H1 (cell line): Measurements from ENCODE around the gene TMEM209. TPM values are rescaled to one million over a fixed set of nuclear protein-coding genes. Genes with fewer than 3 reads are reported as not detected.

ENCODE experiments used
- CTCF ChIA-PET: fragments of 300-600 bp; sonication (Branson Sonifier 250); formaldehyde crosslinking; loops from one replicate; lab custom pipeline; 2021; ENCODE audit not compliant: partially characterized antibody; lab: Charles Lee
- POLR2A ChIA-PET: fragments of 300-600 bp; sonication (Branson Sonifier 250); formaldehyde crosslinking; loops from one replicate; lab custom pipeline; 2021; ENCODE audit warnings: inconsistent platforms; ENCODE audit not compliant: partially characterized antibody; lab: Charles Lee
- DNase-seq, 2 experiments: peaks; one replicate each; pipeline versions ENCODE4 v3.0.0 to v3.0.0-alpha.2; 2010 to 2022; ENCODE audit warnings: low spot score in 2 of 2, low read depth in 1 of 2, mixed read lengths in 1 of 2
- FAIRE-seq: peaks from 2 replicates; lab custom pipeline; 2011; peaks lifted over from hg19 to GRCh38; lab: Jason Lieb, UNC
- H2AFZ ChIP-seq: 2 replicates; pipeline ENCODE4 v1.8.1; 2012; ENCODE audit warnings: low read length, inconsistent platforms
- H2AK5ac ChIP-seq: 2 replicates; pipeline ENCODE4 v1.6.1; 2013; ENCODE audit warnings: low read depth, low read length
- H2BK120ac ChIP-seq: replicated peaks from 2 replicates; pipeline ENCODE3; 2013; ENCODE audit warnings: low read depth, low read length, inconsistent platforms
- H2BK12ac ChIP-seq: 2 replicates; pipeline ENCODE4 v1.6.1; 2013; ENCODE audit warnings: low read depth, low read length
- H2BK15ac ChIP-seq: 2 replicates; pipeline ENCODE4 v1.6.1; 2013; ENCODE audit warnings: low read length
- H2BK20ac ChIP-seq: 2 replicates; pipeline ENCODE4 v1.6.1; 2013; ENCODE audit warnings: low read length
- H2BK5ac ChIP-seq: 2 replicates; pipeline ENCODE4 v1.6.1; 2013; ENCODE audit warnings: low read depth, low read length
- H3K14ac ChIP-seq: 2 replicates; pipeline ENCODE4 v1.6.1; 2013; ENCODE audit warnings: inconsistent platforms; ENCODE audit not compliant: insufficient read length
- H3K18ac ChIP-seq: 2 replicates; pipeline ENCODE4 v1.6.1; 2013; ENCODE audit warnings: low read length; ENCODE audit errors: extremely low read depth
- H3K23ac ChIP-seq: 2 replicates; pipeline ENCODE4 v1.6.1; 2013; ENCODE audit warnings: inconsistent platforms; ENCODE audit not compliant: insufficient read length
- H3K23me2 ChIP-seq: 2 replicates; pipeline ENCODE4 v1.6.1; 2013; ENCODE audit warnings: low read depth, low read length
- H3K27ac ChIP-seq: 2 replicates; pipeline ENCODE4 v1.6.1; 2011; ENCODE audit warnings: low read depth, low read length, inconsistent platforms
- H3K27me3 ChIP-seq, 4 experiments: replicated peaks in 1 of 4; 1 replicate in 1 of 4; 2 replicates in 3 of 4; pipeline versions ENCODE4 v1.6.1 to v1.8.1; 2011 to 2013; ENCODE audit warnings: low read length in 3 of 4, mild to moderate bottlenecking in 3 of 4, inconsistent platforms in 2 of 4, mixed read lengths in 2 of 4, moderate library complexity in 1 of 4; ENCODE audit not compliant: control insufficient read depth in 3 of 4, insufficient read depth in 3 of 4; ENCODE audit errors: extremely low read depth in 1 of 4
- H3K36me3 ChIP-seq, 4 experiments: 2 replicates each; pipeline versions ENCODE4 v1.6.1 to v1.8.1; 2011 to 2013; ENCODE audit warnings: mild to moderate bottlenecking in 4 of 4, low read length in 3 of 4, moderate library complexity in 2 of 4, control low read depth in 1 of 4, inconsistent platforms in 1 of 4; ENCODE audit not compliant: insufficient read depth in 4 of 4, control insufficient read depth in 2 of 4
- H3K4ac ChIP-seq: replicated peaks from 2 replicates; pipeline ENCODE3; 2013; ENCODE audit warnings: low read length, low read depth, mixed read lengths, inconsistent platforms; ENCODE audit not compliant: insufficient read length
- H3K4me1 ChIP-seq, 4 experiments: replicated peaks in 1 of 4; 1 replicate in 1 of 4; 2 replicates in 3 of 4; pipeline versions ENCODE4 v1.6.1 to v1.8.1; 2011 to 2013; ENCODE audit warnings: low read length in 3 of 4, inconsistent platforms in 2 of 4, mixed read lengths in 1 of 4; ENCODE audit not compliant: insufficient read depth in 4 of 4, control insufficient read depth in 3 of 4
- H3K4me2 ChIP-seq, 2 experiments: 2 replicates each; pipeline versions ENCODE4 v1.6.1 to v1.8.1; 2011 to 2013; ENCODE audit warnings: low read depth in 2 of 2, low read length in 2 of 2, control low read depth in 1 of 2, inconsistent platforms in 1 of 2, mild to moderate bottlenecking in 1 of 2; ENCODE audit not compliant: insufficient read depth in 1 of 2
- H3K4me3 ChIP-seq, 4 experiments: fragments of 200-600, 300-600 bp in 1 of 4; sonication (generic), shearing (Covaris generic), sonication (Bioruptor Twin) in 1 of 4; 2 replicates each; pipeline versions ENCODE4 v1.5.1 to v1.8.1; 2011 to 2016; ENCODE audit warnings: low read length in 4 of 4, low read depth in 3 of 4, control low read depth in 2 of 4, inconsistent platforms in 2 of 4, mild to moderate bottlenecking in 2 of 4, mixed read lengths in 1 of 4, moderate library complexity in 1 of 4; ENCODE audit not compliant: insufficient read depth in 2 of 4; ENCODE audit errors: extremely low read depth in 1 of 4
- H3K56ac ChIP-seq: replicated peaks from 2 replicates; pipeline ENCODE3; 2013; ENCODE audit warnings: low read depth, mild to moderate bottlenecking, mixed read lengths, low read length, inconsistent platforms; ENCODE audit not compliant: insufficient read length
- H3K79me1 ChIP-seq: 2 replicates; pipeline ENCODE4 v1.6.1; 2013; ENCODE audit warnings: low read depth, low read length, control low read depth
- H3K79me2 ChIP-seq, 2 experiments: 2 replicates each; pipeline versions ENCODE4 v1.6.1 to v1.8.1; 2012 to 2013; ENCODE audit warnings: low read length in 2 of 2, mild to moderate bottlenecking in 2 of 2, inconsistent platforms in 1 of 2; ENCODE audit not compliant: insufficient read depth in 2 of 2, control insufficient read depth in 1 of 2
- H3K9ac ChIP-seq, 4 experiments: replicated peaks in 1 of 4; 1 replicate in 1 of 4; 2 replicates in 3 of 4; pipeline versions ENCODE4 v1.6.1 to v1.8.1; 2011 to 2013; ENCODE audit warnings: low read depth in 3 of 4, low read length in 3 of 4, control low read depth in 2 of 4, mild to moderate bottlenecking in 2 of 4, moderate library complexity in 2 of 4, inconsistent platforms in 1 of 4; ENCODE audit errors: extremely low read depth in 1 of 4
- H3K9me3 ChIP-seq, 2 experiments: 2 replicates each; pipeline versions ENCODE4 v1.6.1 to v1.8.1; 2012 to 2013; ENCODE audit warnings: mild to moderate bottlenecking in 2 of 2, moderate library complexity in 2 of 2, control low read depth in 1 of 2, inconsistent platforms in 1 of 2, low read depth in 1 of 2, low read length in 1 of 2, mixed read lengths in 1 of 2; ENCODE audit not compliant: insufficient read depth in 2 of 2
- H4K20me1 ChIP-seq, 2 experiments: replicated peaks in 1 of 2; 2 replicates each; pipeline versions ENCODE3 to v1.8.1; 2011 to 2013; ENCODE audit warnings: inconsistent platforms in 2 of 2, low read length in 2 of 2, mild to moderate bottlenecking in 1 of 2; ENCODE audit not compliant: insufficient read depth in 2 of 2, control insufficient read depth in 1 of 2
- H4K5ac ChIP-seq: 2 replicates; pipeline ENCODE4 v1.6.1; 2013; ENCODE audit warnings: low read length, low read depth, mixed read lengths, inconsistent platforms; ENCODE audit not compliant: insufficient read length
- H4K8ac ChIP-seq: 2 replicates; pipeline ENCODE4 v1.8.0; 2013; ENCODE audit warnings: mild to moderate bottlenecking, moderate library complexity, low read length, inconsistent platforms; ENCODE audit not compliant: insufficient read depth; ENCODE audit errors: extremely low read depth
- H4K91ac ChIP-seq: replicated peaks from 2 replicates; pipeline ENCODE3; 2013; ENCODE audit warnings: low read length, mixed read lengths, inconsistent platforms; ENCODE audit not compliant: insufficient read length
- ATF3 ChIP-seq: IDR thresholded peaks from 2 replicates; pipeline ENCODE4 v1.6.1; 2011; ENCODE audit warnings: low read depth, mild to moderate bottlenecking, low read length; ENCODE audit not compliant: insufficient read depth
- CREB1 ChIP-seq: IDR thresholded peaks from 2 replicates; pipeline ENCODE4 v1.6.1; 2012; ENCODE audit warnings: inconsistent platforms
- EP300 ChIP-seq, 2 experiments: IDR thresholded peaks; 1 replicate in 1 of 2; 2 replicates in 1 of 2; pipeline ENCODE4 v1.6.1; 2011 to 2012; ENCODE audit warnings: low read depth in 2 of 2, low read length in 2 of 2, mild to moderate bottlenecking in 2 of 2, borderline replicate concordance in 1 of 2, inconsistent platforms in 1 of 2, moderate library complexity in 1 of 2
- PHF8 ChIP-seq: fragments of 200-600 bp; sonication (generic); conservative IDR thresholded peaks from 2 replicates; pipeline ENCODE4 v1.7.1; 2012; ENCODE audit warnings: low read depth, mild to moderate bottlenecking, inconsistent platforms, low read length, moderate library complexity
- RAD21 ChIP-seq, 2 experiments: IDR thresholded peaks in 1 of 2; conservative IDR thresholded peaks in 1 of 2; 2 replicates each; pipeline ENCODE4 v1.6.1; 2011; ENCODE audit warnings: low read depth in 2 of 2, low read length in 2 of 2, improper control_type of control experiment in 1 of 2, inconsistent platforms in 1 of 2, mild to moderate bottlenecking in 1 of 2, moderate library complexity in 1 of 2
- RNF2 ChIP-seq: fragments of 200-900, 300-1000 bp; sonication (generic); IDR thresholded peaks from 2 replicates; pipeline ENCODE4 v1.7.1; 2016; ENCODE audit warnings: borderline replicate concordance, low read depth, mild to moderate bottlenecking, antibody characterized with exemption, low read length; ENCODE audit not compliant: poor library complexity, severe bottlenecking; ENCODE audit errors: missing control alignments
- WGBS, 2 experiments: shearing (Covaris generic) in 1 of 2; methylation state at CpG; one replicate each; pipeline versions ENCODE4 v1.1.6 to v1.1.7; 2013 to 2015; ENCODE audit warnings: low lambda C conversion rate in 2 of 2, mixed read lengths in 2 of 2, inconsistent platforms in 1 of 2, low coverage in 1 of 2, missing lambda C conversion rate in 1 of 2; ENCODE audit not compliant: insufficient replicate concordance in 2 of 2, insufficient coverage in 1 of 2, insufficient read length in 1 of 2; ENCODE audit errors: extremely low coverage in 1 of 2, missing lambda C conversion rate in 1 of 2; 5-methylcytosine and 5-hydroxymethylcytosine counted together
- polyA plus RNA-seq, 7 experiments: library from polyadenylated mRNA; depleted of rRNA in 3 of 7; stranded (reverse) in 5 of 7; unstranded in 2 of 7; fragments of >200 nt in 5 of 7; fragments of 200-250 nt in 2 of 7; gene quantifications; 1 replicate in 5 of 7; 2 replicates in 1 of 7; 4 replicates in 1 of 7; pipeline versions ENCODE4 v1.2.1 to v1.2.3, GENCODE V29; 2011 to 2013; ENCODE audit warnings: missing spikeins in 2 of 7, mixed read lengths in 2 of 7
- total RNA-seq: library from RNA; stranded (reverse); fragmentation: NEBNext Ultra II Directional; extraction: Animal tissue kit (Norgen Biotek cat#: 25700); gene quantifications from 2 replicates; pipeline ENCODE4 v1.2.1, GENCODE V29; 2021

Gene TMEM209
- total and polyA plus RNA-seq, 2 of the 8 experiments (the other 6 are each of a cell fraction or from before 2014, with no cell fraction given), result 28.5 to 30.5 TPM

- 92% methylated on average over 7 of the region's 7 CpGs; no CpG with 5 or more reads in 1 of the 2 experiments for WGBS, 2 experiments
- CTCF ChIA-PET, result interaction anchor here (0.7 to 1.4 kb wide), 4 partner anchors 12 to 1425 kb away, joined by 3 to 5 read pairs (median 4); no protein-coding TSS in a partner anchor
- 0 out of 2 replicates have a peak overlapping the region, but pooled peaks have one; percentile 29 for H2AFZ ChIP-seq
Measured at GRCh38 chr7:130228840-130229502, 23.8 kb upstream of the TMEM209 start.

More at GRCh38 chr7:130228840-130229502, 23.8 kb upstream of the TMEM209 start:
- Histone ChIP-seq H3K56ac (no peak overlapping the region), H3K79me2 (no peaks in the 10 kb centered on the region), H4K5ac (no peak overlapping the region), H3K4ac (no peak overlapping the region), H3K4me2 (no peak overlapping the region), H3K9ac (no peak overlapping the region), H3K18ac (no peak overlapping the region), H2BK5ac (no peak overlapping the region), H3K79me1 (no peaks in the 10 kb centered on the region), H4K20me1 (no peaks in the 10 kb centered on the region), H2BK120ac (no peak overlapping the region), H3K9me3 (no peaks in the 10 kb centered on the region; a peak in 1 of 4 replicates), H2AK5ac (no peak overlapping the region), H4K91ac (no peak overlapping the region), H3K27ac (no peak overlapping the region), H2BK15ac (no peak overlapping the region), H3K27me3 (no peaks in the 10 kb centered on the region), H3K23me2 (no peaks in the 10 kb centered on the region), H4K8ac (no peak overlapping the region), H3K4me1 (peaks cover 0 to 4% (median under 1%) of the 10 kb centered on the region in 4 experiments; a peak in 1 of 7 replicates), H2BK12ac (0 out of 2 replicates have a peak overlapping the region, but pooled peaks have one; percentile 4), H3K36me3 (no peaks in the 10 kb centered on the region), H3K23ac (no peak overlapping the region), H2BK20ac (no peak overlapping the region), H3K4me3 (no peak overlapping the region), H3K14ac (no peak overlapping the region)
- POLR2A ChIA-PET, result no interaction called here
- TF ChIP-seq EP300 (IDR thresholded peaks at IDR 0.05; ENCODE audit: borderline replicate concordance in 1 of 2, low read depth in 2 of 2, low read length in 2 of 2) (no peak), RAD21 (IDR thresholded peaks at IDR 0.05 in 1 of 2, conservative IDR thresholded peaks at IDR 0.05 in 1 of 2; ENCODE audit: low read depth in 2 of 2, low read length in 2 of 2) (no peak), PHF8 (no peak), RNF2 (no peak), ATF3 (no peak), CREB1 (no peak)
- no peak for FAIRE-seq
- no peak for DNase-seq
